Measurements from ENCODE around the gene HOXB5.

HOXB5 gene

DNA sequence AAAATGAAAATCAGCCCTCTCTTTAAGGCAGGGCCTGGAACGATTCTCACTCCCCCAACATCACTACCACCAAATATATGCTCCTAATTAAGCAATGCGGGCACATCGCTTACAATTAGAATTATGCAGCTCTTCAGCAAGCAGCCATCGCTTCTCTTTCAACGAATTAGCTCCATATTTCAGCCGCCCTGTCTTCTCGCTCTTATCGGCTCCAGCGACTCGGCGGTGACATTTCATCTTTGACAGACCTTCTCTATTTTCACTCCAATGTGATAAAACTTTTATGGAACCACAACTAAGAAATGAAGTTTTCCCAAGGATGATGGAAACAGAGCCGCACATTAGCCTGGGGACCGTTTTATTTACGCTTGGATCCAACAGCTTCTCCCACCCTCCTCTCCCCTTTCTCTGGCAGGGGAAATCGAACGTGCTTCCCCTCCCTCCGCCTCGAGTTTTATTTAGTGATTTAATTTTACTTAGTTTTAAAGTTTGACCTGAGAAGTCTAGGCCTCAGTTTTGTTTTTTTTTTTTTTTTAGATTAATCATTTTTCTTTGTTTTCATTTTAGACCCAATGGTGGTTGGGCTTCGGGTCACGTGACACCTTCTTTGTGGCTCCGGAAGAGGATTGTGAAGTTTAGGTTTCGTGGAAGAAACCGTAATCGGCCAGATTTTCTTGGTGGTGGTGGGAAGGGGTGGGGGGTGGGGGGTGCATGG lies 45.6 kb downstream of the HOXB5 start:
- Histone ChIP-seq H3K27me3 (ENCODE audit: control insufficient read depth, low read length) (peaks cover 42% of the 10 kb centered on the region), H3K27ac (ENCODE audit: low read depth, low read length) (no peak overlapping the region)

DNA sequence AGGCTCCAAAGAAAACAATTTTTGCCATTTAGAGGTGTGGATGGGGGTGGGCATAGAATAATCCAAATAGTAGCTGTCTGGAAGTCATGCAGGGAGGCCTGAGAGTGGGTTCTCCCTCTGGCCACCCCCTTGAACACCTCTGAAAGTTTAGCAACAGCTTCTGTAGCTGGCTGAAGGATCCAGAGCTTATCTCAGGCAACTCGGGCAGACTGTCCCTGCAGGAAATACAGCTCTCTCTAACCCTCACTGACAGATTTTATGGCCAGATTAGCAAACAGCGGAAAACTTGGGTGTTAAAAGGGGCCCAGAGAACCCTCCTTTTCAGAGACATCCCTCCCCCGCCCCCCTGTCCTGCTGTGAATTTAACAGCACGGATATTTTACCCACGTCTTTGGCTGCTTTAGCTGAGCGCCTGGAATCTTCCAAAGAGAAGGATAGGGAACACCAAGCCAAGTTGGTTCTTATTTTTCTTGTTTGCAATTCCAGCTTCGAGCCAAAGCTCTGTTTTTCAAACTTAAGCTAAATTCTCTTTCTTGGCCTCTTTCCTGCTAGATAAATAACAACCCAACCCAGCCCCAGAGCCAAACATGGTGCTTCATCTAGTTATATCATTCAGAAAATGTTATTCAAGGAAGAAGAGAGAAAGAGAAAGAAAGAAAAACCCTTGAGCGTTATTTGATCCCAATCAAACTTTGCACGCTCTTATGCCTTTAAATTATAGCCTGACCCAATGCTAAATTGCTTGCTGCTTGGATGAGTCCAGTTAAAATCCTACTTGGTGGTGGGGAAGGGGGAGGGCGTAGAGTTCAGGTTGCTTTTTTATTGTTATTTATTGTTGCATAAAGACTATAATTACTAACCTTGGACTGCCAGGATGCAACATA lies 46.4 kb downstream of the HOXB5 start:
- no peak overlapping the region for H3K4me3 ChIP-seq (ENCODE audit: low read length)
- H3K4me2 ChIP-seq (ENCODE audit: low read length): no peak overlapping the region
- no peaks in the 10 kb centered on the region for H3K36me3 ChIP-seq (ENCODE audit: control insufficient read depth, low read length)
- peaks cover 49% of the 10 kb centered on the region for H3K27me3 ChIP-seq (ENCODE audit: control insufficient read depth, low read length)
- no peaks in the 10 kb centered on the region for H3K9me3 ChIP-seq (ENCODE audit: control insufficient read depth, insufficient read depth, low read length)
- no peaks in the 10 kb centered on the region for H3F3A ChIP-seq (ENCODE audit: control insufficient read depth, insufficient read depth)
- H3K79me2 ChIP-seq (ENCODE audit: control insufficient read depth, low read length): no peaks in the 10 kb centered on the region
- TF ChIP-seq, protein P1, sequence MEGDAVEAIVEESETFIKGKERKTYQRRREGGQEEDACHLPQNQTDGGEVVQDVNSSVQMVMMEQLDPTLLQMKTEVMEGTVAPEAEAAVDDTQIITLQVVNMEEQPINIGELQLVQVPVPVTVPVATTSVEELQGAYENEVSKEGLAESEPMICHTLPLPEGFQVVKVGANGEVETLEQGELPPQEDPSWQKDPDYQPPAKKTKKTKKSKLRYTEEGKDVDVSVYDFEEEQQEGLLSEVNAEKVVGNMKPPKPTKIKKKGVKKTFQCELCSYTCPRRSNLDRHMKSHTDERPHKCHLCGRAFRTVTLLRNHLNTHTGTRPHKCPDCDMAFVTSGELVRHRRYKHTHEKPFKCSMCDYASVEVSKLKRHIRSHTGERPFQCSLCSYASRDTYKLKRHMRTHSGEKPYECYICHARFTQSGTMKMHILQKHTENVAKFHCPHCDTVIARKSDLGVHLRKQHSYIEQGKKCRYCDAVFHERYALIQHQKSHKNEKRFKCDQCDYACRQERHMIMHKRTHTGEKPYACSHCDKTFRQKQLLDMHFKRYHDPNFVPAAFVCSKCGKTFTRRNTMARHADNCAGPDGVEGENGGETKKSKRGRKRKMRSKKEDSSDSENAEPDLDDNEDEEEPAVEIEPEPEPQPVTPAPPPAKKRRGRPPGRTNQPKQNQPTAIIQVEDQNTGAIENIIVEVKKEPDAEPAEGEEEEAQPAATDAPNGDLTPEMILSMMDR (IDR thresholded peaks at IDR 0.05; ENCODE audit: low read depth, low read length, poor library complexity, severe bottlenecking): no peak
- TF ChIP-seq EZH2phosphoT487 (IDR thresholded peaks at IDR 0.05; ENCODE audit: borderline replicate concordance, low read length): no peak
- no peaks in the 10 kb centered on the region for H3K9me2 ChIP-seq (replicated peaks; ENCODE audit: control insufficient read depth, low read length)
- no peak overlapping the region for H3K27ac ChIP-seq (ENCODE audit: low read depth, low read length)
- no peaks in the 10 kb centered on the region for H4K20me1 ChIP-seq (ENCODE audit: control insufficient read depth, insufficient read depth, low read depth, low read length)
- H3K4me1 ChIP-seq (ENCODE audit: control insufficient read depth, low read length): no peaks in the 10 kb centered on the region

More for the DNA sequence above, 45.6 kb downstream of the HOXB5 start:
- no peaks in the 10 kb centered on the region for H3K36me3 ChIP-seq (ENCODE audit: control insufficient read depth, low read length)
- no peaks in the 10 kb centered on the region for H3K9me3 ChIP-seq (ENCODE audit: control insufficient read depth, insufficient read depth, low read length)
- no peak overlapping the region for H3K4me3 ChIP-seq (ENCODE audit: low read length)
- H3K4me1 ChIP-seq (ENCODE audit: control insufficient read depth, low read length): no peaks in the 10 kb centered on the region
- no peaks in the 10 kb centered on the region for H4K20me1 ChIP-seq (ENCODE audit: control insufficient read depth, insufficient read depth, low read depth, low read length)
- no peaks in the 10 kb centered on the region for H3K79me2 ChIP-seq (ENCODE audit: control insufficient read depth, low read length)
- no peak overlapping the region for H3K4me2 ChIP-seq (ENCODE audit: low read length)
- no peaks in the 10 kb centered on the region for H3F3A ChIP-seq (ENCODE audit: control insufficient read depth, insufficient read depth)
- no peaks in the 10 kb centered on the region for H3K9me2 ChIP-seq (replicated peaks; ENCODE audit: control insufficient read depth, low read length)
- TF ChIP-seq EZH2phosphoT487 (IDR thresholded peaks at IDR 0.05; ENCODE audit: borderline replicate concordance, low read length): no peak
- TF ChIP-seq, protein P1 (IDR thresholded peaks at IDR 0.05; ENCODE audit: low read depth, low read length, poor library complexity, severe bottlenecking): no peak

DNA sequence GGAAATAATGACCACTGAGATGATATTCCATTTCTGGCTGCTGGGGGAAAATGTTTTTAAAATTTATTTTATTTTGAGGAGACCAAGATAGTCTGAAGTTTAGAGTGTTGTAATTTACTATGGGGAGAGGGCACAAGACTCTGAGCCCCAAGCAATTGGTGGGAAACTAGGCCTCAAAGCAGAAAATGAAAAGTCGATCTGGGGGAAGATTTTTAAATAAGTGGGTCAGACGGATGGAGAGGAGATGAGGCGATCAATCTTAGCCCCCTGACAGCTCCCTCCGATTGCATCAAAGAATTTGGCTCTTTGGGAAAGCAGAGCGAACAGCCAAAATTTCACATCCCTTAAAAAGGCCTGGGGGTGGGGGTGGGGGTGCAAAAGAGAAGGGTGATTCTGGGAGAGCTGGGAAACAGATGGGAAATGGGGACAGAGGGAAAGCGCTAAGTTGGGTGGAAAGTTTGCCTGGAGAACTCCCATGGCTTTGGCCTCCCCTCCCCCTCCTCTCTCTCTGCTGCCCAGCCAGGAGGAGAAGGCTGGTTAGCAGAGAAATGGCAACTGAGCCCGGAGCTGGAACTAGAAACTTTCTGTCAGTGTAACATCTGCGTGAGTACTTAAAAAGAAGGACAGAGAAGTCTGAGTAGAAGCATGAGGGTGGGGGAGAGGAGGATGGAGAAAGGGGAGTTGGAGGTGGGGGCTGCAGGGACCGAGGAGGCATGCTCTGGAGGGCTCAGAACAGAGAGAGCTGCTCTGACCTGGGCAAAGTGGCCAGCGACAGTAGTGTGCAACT lies 47.2 kb downstream of the HOXB5 start:
- H3K79me2 ChIP-seq (ENCODE audit: control insufficient read depth, low read length): no peaks in the 10 kb centered on the region
- no peaks in the 10 kb centered on the region for H3K4me1 ChIP-seq (ENCODE audit: control insufficient read depth, low read length)
- H3K27ac ChIP-seq (ENCODE audit: low read depth, low read length): no peak overlapping the region
- H3K9me2 ChIP-seq (replicated peaks; ENCODE audit: control insufficient read depth, low read length): no peaks in the 10 kb centered on the region
- H3K4me3 ChIP-seq (ENCODE audit: low read length): no peak overlapping the region
- no peaks in the 10 kb centered on the region for H3K36me3 ChIP-seq (ENCODE audit: control insufficient read depth, low read length)
- TF ChIP-seq, protein P1 (IDR thresholded peaks at IDR 0.05; ENCODE audit: low read depth, low read length, poor library complexity, severe bottlenecking): no peak
- no peak for TF ChIP-seq EZH2phosphoT487 (IDR thresholded peaks at IDR 0.05; ENCODE audit: borderline replicate concordance, low read length)
- no peaks in the 10 kb centered on the region for H3K9me3 ChIP-seq (ENCODE audit: control insufficient read depth, insufficient read depth, low read length)
- H3F3A ChIP-seq (ENCODE audit: control insufficient read depth, insufficient read depth): no peaks in the 10 kb centered on the region
- H3K27me3 ChIP-seq (ENCODE audit: control insufficient read depth, low read length): peaks cover 57% of the 10 kb centered on the region
- H3K4me2 ChIP-seq (ENCODE audit: low read length): no peak overlapping the region
- no peaks in the 10 kb centered on the region for H4K20me1 ChIP-seq (ENCODE audit: control insufficient read depth, insufficient read depth, low read depth, low read length)
